HG02884 (cell line): ENCODE data around the gene IDH2.

Experiments used
- ATAC-seq: cut with Tn5 transposase; IDR thresholded peaks from one replicate; pipeline ENCODE4 v1.9.1; 2021; ENCODE audit warnings: mild to moderate bottlenecking, moderate library complexity; ENCODE audit not compliant: unreplicated experiment

Gene IDH2

GRCh38 chr15:90044916-90045371, 57.3 kb downstream of the IDH2 start:
- no peak for ATAC-seq

GRCh38 chr15:90044191-90044590, 58.1 kb downstream of the IDH2 start:
- ATAC-seq, result no peak

- ATAC-seq, result no peak
Observed at GRCh38 chr15:90043530-90044010, 58.7 kb downstream of the IDH2 start.

GRCh38 chr15:90042766-90043529, 59.3 kb downstream of the IDH2 start:
- no peak for ATAC-seq

GRCh38 chr15:90042356-90042755, 59.9 kb downstream of the IDH2 start:
- no peak for ATAC-seq

GRCh38 chr15:90040618-90041017, 61.6 kb downstream of the IDH2 start:
- no peak for ATAC-seq

- no peak for ATAC-seq
Observed at GRCh38 chr15:90039996-90040395, 62.3 kb downstream of the IDH2 start.

GRCh38 chr15:90038632-90039095, 63.6 kb downstream of the IDH2 start:
- no peak for ATAC-seq

- peak; percentile 71 for ATAC-seq
Observed at GRCh38 chr15:90037961-90038631, 64.2 kb downstream of the IDH2 start.

GRCh38 chr15:90037511-90037860, 64.8 kb downstream of the IDH2 start:
- no peak for ATAC-seq

GRCh38 chr15:90036806-90037510, 65.3 kb downstream of the IDH2 start:
- ATAC-seq, result no peak

GRCh38 chr15:90036343-90036742, 65.9 kb downstream of the IDH2 start:
- ATAC-seq, result no peak

- ATAC-seq, result no peak
Observed at GRCh38 chr15:90035840-90036230, 66.4 kb downstream of the IDH2 start.

GRCh38 chr15:90035095-90035839, 67.0 kb downstream of the IDH2 start:
- no peak for ATAC-seq

GRCh38 chr15:90033448-90033847, 68.8 kb downstream of the IDH2 start:
- no peak for ATAC-seq
